ENCODE results near the gene DCLK2. TPM values are rescaled to one million over a fixed set of nuclear protein-coding genes. Genes with fewer than 3 reads are reported as not detected.

Gene DCLK2
- total and polyA plus RNA-seq, 2 of the 8 experiments (the other 6 are each of a cell fraction or from before 2014, with no cell fraction given) = 0.32 to 0.37 TPM

- no peak overlapping the region for H2BK20ac ChIP-seq (ENCODE audit: low read length)
- no peak overlapping the region for H3K4me2 ChIP-seq (ENCODE audit: insufficient read depth in 1 of 2, low read depth in 2 of 2, low read length in 2 of 2)
- no peaks in the 10 kb centered on the region for H3K36me3 ChIP-seq (ENCODE audit: control insufficient read depth in 2 of 4, insufficient read depth in 4 of 4, low read length in 3 of 4)
- FAIRE-seq (no peak), DNase-seq (ENCODE audit: low read depth in 1 of 2, low spot score in 2 of 2) (no peak)
- no peak overlapping the region for H2AK5ac ChIP-seq (ENCODE audit: low read depth, low read length)
- H3K14ac ChIP-seq (ENCODE audit: insufficient read length) = no peak overlapping the region
- no peak overlapping the region for H3K18ac ChIP-seq (ENCODE audit: extremely low read depth, low read length)
- H3K4me1 ChIP-seq (replicated peaks in 1 of 4; ENCODE audit: control insufficient read depth in 3 of 4, insufficient read depth in 4 of 4, low read length in 3 of 4) = no peaks in the 10 kb centered on the region
- TF ChIP-seq BCL11A (IDR thresholded peaks at IDR 0.05; ENCODE audit: low read depth in 2 of 2, low read length in 2 of 2) (no peak), JUN (IDR thresholded peaks at IDR 0.05; ENCODE audit: low read depth, low read length) (no peak), SIN3A (conservative IDR thresholded peaks at IDR 0.05 in 1 of 2, IDR thresholded peaks at IDR 0.05 in 1 of 2; ENCODE audit: low read depth in 1 of 2, low read length in 2 of 2) (no peak), MAX (IDR thresholded peaks at IDR 0.05) (no peak), SP4 (IDR thresholded peaks at IDR 0.05; ENCODE audit: low read length) (no peak), TAF1 (IDR thresholded peaks at IDR 0.05; ENCODE audit: low read depth, low read length) (no peak)
- no peak overlapping the region for H3K56ac ChIP-seq (replicated peaks; ENCODE audit: insufficient read length, low read depth, low read length)
- no peaks in the 10 kb centered on the region for H3K79me2 ChIP-seq (ENCODE audit: control insufficient read depth in 1 of 2, insufficient read depth in 2 of 2, low read length in 2 of 2)
- H2AFZ ChIP-seq (ENCODE audit: low read length) = no peak overlapping the region
- no peak overlapping the region for H2BK12ac ChIP-seq (ENCODE audit: low read depth, low read length)
- no peak overlapping the region for H4K91ac ChIP-seq (replicated peaks; ENCODE audit: insufficient read length, low read length)
- no peaks in the 10 kb centered on the region for H3K27me3 ChIP-seq (replicated peaks in 1 of 4; ENCODE audit: control insufficient read depth in 3 of 4, extremely low read depth in 1 of 4, insufficient read depth in 3 of 4, low read length in 3 of 4)
- H2BK5ac ChIP-seq (ENCODE audit: low read depth, low read length) = no peak overlapping the region
- WGBS, 2 experiments (ENCODE audit: extremely low coverage in 1 of 2, insufficient coverage in 1 of 2, insufficient read length in 1 of 2, insufficient replicate concordance in 2 of 2, low coverage in 1 of 2, low lambda C conversion rate in 2 of 2, missing lambda C conversion rate in 1 of 2) = 84% methylated on average over 3 of the region's 3 CpGs; no CpG with 5 or more reads in 1 of the 2 experiments
- no peak overlapping the region for H2BK120ac ChIP-seq (replicated peaks; ENCODE audit: low read depth, low read length)
- H4K5ac ChIP-seq (ENCODE audit: insufficient read length, low read depth, low read length) = no peak overlapping the region
- no peak overlapping the region for H3K27ac ChIP-seq (ENCODE audit: low read depth, low read length)
- no peaks in the 10 kb centered on the region for H3K9me3 ChIP-seq (ENCODE audit: insufficient read depth in 2 of 2, low read depth in 1 of 2, low read length in 1 of 2)
- no peaks in the 10 kb centered on the region for H3K79me1 ChIP-seq (ENCODE audit: low read depth, low read length)
- H3K9ac ChIP-seq (replicated peaks in 1 of 4; ENCODE audit: extremely low read depth in 1 of 4, low read depth in 3 of 4, low read length in 3 of 4) = no peak overlapping the region
- no peak overlapping the region for H3K23ac ChIP-seq (ENCODE audit: insufficient read length)
- H3K4ac ChIP-seq (replicated peaks; ENCODE audit: insufficient read length, low read depth, low read length) = no peak overlapping the region
- H4K20me1 ChIP-seq (replicated peaks in 1 of 2; ENCODE audit: control insufficient read depth in 1 of 2, insufficient read depth in 2 of 2, low read length in 2 of 2) = no peaks in the 10 kb centered on the region
- H2BK15ac ChIP-seq (ENCODE audit: low read length) = no peak overlapping the region
- H3K23me2 ChIP-seq (ENCODE audit: low read depth, low read length) = no peaks in the 10 kb centered on the region
- H4K8ac ChIP-seq (ENCODE audit: extremely low read depth, insufficient read depth, low read length) = no peak overlapping the region
- CTCF ChIA-PET (ENCODE audit: partially characterized antibody) = no interaction called here
- H3K4me3 ChIP-seq (ENCODE audit: extremely low read depth in 1 of 4, insufficient read depth in 2 of 4, low read depth in 3 of 4, low read length in 4 of 4) = no peak overlapping the region
- POLR2A ChIA-PET (ENCODE audit: partially characterized antibody) = no interaction called here
Measured at GRCh38 chr4:150096625-150097024, 18.4 kb downstream of the DCLK2 start.
